PC-3 (cell line): ENCODE data around the gene NPC1. TPM values are rescaled to one million over a fixed set of nuclear protein-coding genes. Genes with fewer than 3 reads are reported as not detected.

Source experiments
- ATAC-seq: fragments of 200-7000 bp; cut with Tn5 transposase; 2 replicates; pipeline ENCODE4 v1.9.1; 2020; ENCODE audit warnings: mild to moderate bottlenecking, moderate library complexity
- BruUV-seq: library from RNA; stranded (reverse); fragments of 400-500 nt; replicated peaks from 2 replicates; lab custom pipeline; 2021; lab: Mats Ljungman, UMichigan
- CTCF ChIA-PET: fragments of 300-600 bp; sonication (Branson Sonifier 250); formaldehyde crosslinking; loops from one replicate; lab custom pipeline; 2022; ENCODE audit warnings: antibody characterized with exemption; lab: Charles Lee
- POLR2A ChIA-PET: fragments of 300-600 bp; sonication (Branson Sonifier 250); formaldehyde crosslinking; loops from one replicate; lab custom pipeline; 2022; ENCODE audit warnings: antibody characterized with exemption; ENCODE audit not compliant: unreplicated experiment; lab: Charles Lee
- DNase-seq: peaks from one replicate; pipeline ENCODE4 v3.0.0-alpha.2; 2015
- H2AFZ ChIP-seq: fragments of 300-600 bp; sonication (generic); 2 replicates; pipeline ENCODE4 v1.6.0; 2016; ENCODE audit warnings: antibody characterized with exemption, low read length
- H3F3A ChIP-seq: fragments of 300-600 bp; sonication (generic); one replicate; pipeline ENCODE4 v1.6.0; 2017; ENCODE audit warnings: antibody characterized with exemption, low read length, control low read depth, mild to moderate bottlenecking; ENCODE audit not compliant: unreplicated experiment
- H3K27ac ChIP-seq: fragments of 300-600 bp; sonication (generic); 2 replicates; pipeline ENCODE4 v1.5.1; 2016; ENCODE audit warnings: mild to moderate bottlenecking, low read length
- H3K27me3 ChIP-seq: fragments of 300-600 bp; sonication (generic); 2 replicates; pipeline ENCODE4 v1.6.1; 2016; ENCODE audit warnings: low read length, mixed read lengths
- H3K36me3 ChIP-seq: fragments of 300-600 bp; sonication (generic); 2 replicates; pipeline ENCODE4 v1.6.1; 2016; ENCODE audit warnings: low read depth, mixed run types, low read length, mixed read lengths
- H3K4me1 ChIP-seq: fragments of 300-600 bp; sonication (generic); 2 replicates; pipeline ENCODE4 v1.5.1; 2016; ENCODE audit warnings: low read length; ENCODE audit not compliant: insufficient read depth
- H3K4me2 ChIP-seq: fragments of 300-600 bp; sonication (generic); 2 replicates; pipeline ENCODE4 v1.6.0; 2016; ENCODE audit warnings: low read length
- H3K4me3 ChIP-seq: fragments of 300-600 bp; sonication (generic); 2 replicates; pipeline ENCODE4 v1.5.1; 2016; ENCODE audit warnings: mild to moderate bottlenecking, low read length, mixed read lengths
- H3K79me2 ChIP-seq: fragments of 300-600 bp; sonication (generic); 2 replicates; pipeline ENCODE4 v1.6.1; 2017; ENCODE audit warnings: low read length, mixed read lengths
- H3K9ac ChIP-seq: fragments of 300-600 bp; sonication (generic); 2 replicates; pipeline ENCODE4 v1.6.0; 2016; ENCODE audit warnings: mild to moderate bottlenecking, low read length
- H3K9me2 ChIP-seq: fragments of 300-600 bp; sonication (generic); replicated peaks from 2 replicates; pipeline ENCODE4 v1.6.1; 2016; ENCODE audit warnings: mixed run types, low read length, mixed read lengths
- H3K9me3 ChIP-seq: fragments of 300-600 bp; sonication (generic); 2 replicates; pipeline ENCODE4 v1.6.1; 2016; ENCODE audit warnings: low read length, mixed read lengths
- H4K20me1 ChIP-seq: fragments of 300-600 bp; sonication (generic); 2 replicates; pipeline ENCODE4 v1.6.1; 2016; ENCODE audit warnings: low read length, mixed read lengths
- EZH2 ChIP-seq: fragments of 300-600 bp; sonication (generic); IDR thresholded peaks from one replicate; pipeline ENCODE4 v1.6.1; 2017; ENCODE audit warnings: antibody characterized with exemption, mild to moderate bottlenecking, low read length; ENCODE audit not compliant: unreplicated experiment
- EZH2phosphoT487 ChIP-seq: fragments of 300-600 bp; sonication (generic); IDR thresholded peaks from 2 replicates; pipeline ENCODE4 v1.6.1; 2018; ENCODE audit warnings: mild to moderate bottlenecking, antibody characterized with exemption, low read length, borderline replicate concordance
- intact Hi-C: fragments of 100-400 bp; cut with micrococcal nuclease; formaldehyde crosslinking; loops from 2 replicates; pipeline ENCODE4 v1.9.0; 2023
- total RNA-seq: library from RNA; depleted of rRNA; stranded (reverse); fragments of >200 nt; gene quantifications from 2 replicates; pipeline ENCODE4 v1.2.3, GENCODE V29; 2014
- TF ChIP-seq, protein P1 (sequence below): fragments of 300-600 bp; sonication (generic); conservative IDR thresholded peaks from 2 replicates; pipeline ENCODE4 v1.5.1; 2017; ENCODE audit warnings: antibody characterized with exemption, low read depth, mild to moderate bottlenecking, low read length

The NPC1 gene
- total RNA-seq, 1 experiment from 2014 or later, result 85.5 TPM

GRCh38 chr18:23573020-23573419 lies 13.3 kb downstream of the NPC1 start:
- H3K9me2 ChIP-seq, result no peaks in the 10 kb centered on the region
- H2AFZ ChIP-seq, result no peak overlapping the region
- peaks cover 16% of the 10 kb centered on the region for H4K20me1 ChIP-seq
- TF ChIP-seq EZH2 (no peak), EZH2phosphoT487 (no peak)
- TF ChIP-seq, protein P1, sequence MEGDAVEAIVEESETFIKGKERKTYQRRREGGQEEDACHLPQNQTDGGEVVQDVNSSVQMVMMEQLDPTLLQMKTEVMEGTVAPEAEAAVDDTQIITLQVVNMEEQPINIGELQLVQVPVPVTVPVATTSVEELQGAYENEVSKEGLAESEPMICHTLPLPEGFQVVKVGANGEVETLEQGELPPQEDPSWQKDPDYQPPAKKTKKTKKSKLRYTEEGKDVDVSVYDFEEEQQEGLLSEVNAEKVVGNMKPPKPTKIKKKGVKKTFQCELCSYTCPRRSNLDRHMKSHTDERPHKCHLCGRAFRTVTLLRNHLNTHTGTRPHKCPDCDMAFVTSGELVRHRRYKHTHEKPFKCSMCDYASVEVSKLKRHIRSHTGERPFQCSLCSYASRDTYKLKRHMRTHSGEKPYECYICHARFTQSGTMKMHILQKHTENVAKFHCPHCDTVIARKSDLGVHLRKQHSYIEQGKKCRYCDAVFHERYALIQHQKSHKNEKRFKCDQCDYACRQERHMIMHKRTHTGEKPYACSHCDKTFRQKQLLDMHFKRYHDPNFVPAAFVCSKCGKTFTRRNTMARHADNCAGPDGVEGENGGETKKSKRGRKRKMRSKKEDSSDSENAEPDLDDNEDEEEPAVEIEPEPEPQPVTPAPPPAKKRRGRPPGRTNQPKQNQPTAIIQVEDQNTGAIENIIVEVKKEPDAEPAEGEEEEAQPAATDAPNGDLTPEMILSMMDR, result no peak
- H3K27ac ChIP-seq, result no peak overlapping the region
- DNase-seq, result no peak
- no peak overlapping the region for H3K9ac ChIP-seq
- H3F3A ChIP-seq, result no peaks in the 10 kb centered on the region
- POLR2A ChIA-PET, result no interaction called here
- H3K27me3 ChIP-seq, result no peaks in the 10 kb centered on the region
- intact Hi-C loops, result no loop called here
- no peak for ATAC-seq
- CTCF ChIA-PET, result no interaction called here
- H3K36me3 ChIP-seq, result peaks cover 49% of the 10 kb centered on the region
- H3K4me2 ChIP-seq, result no peak overlapping the region
- peaks cover 18% of the 10 kb centered on the region for H3K4me1 ChIP-seq
- no TSS peak for BruUV-seq
- H3K4me3 ChIP-seq, result no peak overlapping the region
- peaks cover 28% of the 10 kb centered on the region for H3K79me2 ChIP-seq
- H3K9me3 ChIP-seq, result no peaks in the 10 kb centered on the region

DNA sequence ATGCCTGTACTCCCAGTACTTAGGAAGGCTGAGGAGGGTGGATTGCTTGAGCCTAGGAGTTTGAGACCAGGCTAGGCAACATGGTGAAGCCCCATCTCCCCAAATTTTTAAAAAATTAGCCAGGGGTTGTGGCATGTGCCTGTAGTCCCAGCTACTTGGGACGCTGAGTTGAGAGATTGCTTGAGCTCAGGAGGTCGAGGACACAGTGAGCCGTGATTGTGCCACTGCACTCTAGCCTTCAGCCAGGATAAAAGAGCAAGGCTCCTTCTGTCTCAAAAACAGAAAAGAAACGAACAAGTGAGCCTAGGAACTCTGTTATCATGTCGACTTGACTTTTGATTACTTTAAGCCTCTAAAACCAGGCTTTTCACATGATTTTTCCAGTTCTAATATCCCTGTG lies 13.7 kb downstream of the NPC1 start:
- TF ChIP-seq, protein P1, result no peak
- ATAC-seq (no peak), DNase-seq (no peak)
- Histone ChIP-seq H3F3A (no peaks in the 10 kb centered on the region), H3K9me2 (no peaks in the 10 kb centered on the region), H3K36me3 (peaks cover 52% of the 10 kb centered on the region), H3K27ac (no peak overlapping the region), H3K4me1 (peaks cover 18% of the 10 kb centered on the region), H2AFZ (no peak overlapping the region), H3K9ac (no peak overlapping the region), H3K27me3 (no peaks in the 10 kb centered on the region), H3K79me2 (peaks cover 27% of the 10 kb centered on the region), H3K4me3 (no peak overlapping the region), H3K9me3 (no peaks in the 10 kb centered on the region), H4K20me1 (peaks cover 16% of the 10 kb centered on the region), H3K4me2 (no peak overlapping the region)
- intact Hi-C loops, result no loop called here
- CTCF ChIA-PET, result no interaction called here
- POLR2A ChIA-PET, result no interaction called here
- BruUV-seq, result no TSS peak

- Histone ChIP-seq H3K27me3 (no peaks in the 10 kb centered on the region), H3K9ac (no peak overlapping the region), H3K36me3 (peaks cover 57% of the 10 kb centered on the region), H3K9me2 (no peaks in the 10 kb centered on the region), H3F3A (no peaks in the 10 kb centered on the region), H3K27ac (no peak overlapping the region), H3K4me3 (no peak overlapping the region), H3K79me2 (peaks cover 27% of the 10 kb centered on the region), H4K20me1 (peaks cover 16% of the 10 kb centered on the region), H2AFZ (no peak overlapping the region), H3K4me1 (peaks cover 18% of the 10 kb centered on the region), H3K9me3 (no peaks in the 10 kb centered on the region), H3K4me2 (no peak overlapping the region)
- DNase-seq (no peak), ATAC-seq (no peak)
- TF ChIP-seq, protein P1, result no peak
- TF ChIP-seq EZH2phosphoT487, result no peak
- no peak for TF ChIP-seq EZH2
- BruUV-seq, result no TSS peak
- ChIA-PET CTCF (no interaction called here), POLR2A (no interaction called here)
- intact Hi-C loops, result no loop called here
Observed at GRCh38 chr18:23572012-23572411, 14.3 kb downstream of the NPC1 start.
